ENCODE results near the gene FRA10AC1. TPM values are rescaled to one million over a fixed set of nuclear protein-coding genes. Genes with fewer than 3 reads are reported as not detected.

The FRA10AC1 gene
- total RNA-seq, 1 experiment from 2014 or later, result 6.9 TPM

GRCh38 chr10:93629647-93630305, 72.6 kb downstream of the FRA10AC1 start:
- DNase-seq (ENCODE audit: low read depth), result no peak

- no peak for DNase-seq (ENCODE audit: low read depth)
Measured at GRCh38 chr10:93628858-93629257, 73.5 kb downstream of the FRA10AC1 start.

GRCh38 chr10:93622942-93623341, 79.5 kb downstream of the FRA10AC1 start:
- no peak for DNase-seq (ENCODE audit: low read depth)

GRCh38 chr10:93620925-93621324, 81.5 kb downstream of the FRA10AC1 start:
- DNase-seq (ENCODE audit: low read depth), result no peak

Other genes with a start within 250 kb of the FRA10AC1 start
- gene MYOF, start 220.3 kb downstream of the FRA10AC1 start, total RNA-seq (2014; rRNA removed), result 164 and 242 TPM in 2 replicates
- 99.7 and 102 TPM in 2 replicates for gene CEP55, start 206.0 kb downstream of the FRA10AC1 start, total RNA-seq (2014; rRNA removed)
- not detected in 2 replicates for gene FFAR4, start 135.9 kb downstream of the FRA10AC1 start, total RNA-seq (2014; rRNA removed)
- gene RBP4, start 101.4 kb downstream of the FRA10AC1 start, total RNA-seq (2014; rRNA removed), result 0.17 and 0.32 TPM in 2 replicates
- not detected in 2 replicates for gene PDE6C, start 90.1 kb downstream of the FRA10AC1 start, total RNA-seq (2014; rRNA removed)
- gene LGI1, start 55.3 kb upstream of the FRA10AC1 start, total RNA-seq (2014; rRNA removed), result not detected in 2 replicates
- 5.1 and 6.4 TPM in 2 replicates for gene SLC35G1, start 191.4 kb upstream of the FRA10AC1 start, total RNA-seq (2014; rRNA removed)